Ramos (cell line): ENCODE results near the gene HHIPL2.

Experiments
- in situ Hi-C: fragments of 300-500 bp; cut with MboI; formaldehyde crosslinking; loops from one replicate; pipeline ENCODE4 v1.14.3; 2022; ENCODE audit warnings: low sequenced_read_pairs; ENCODE audit not compliant: unreplicated experiment

HHIPL2 gene

GRCh38 chr1:222547944-222548671 is at the start of gene HHIPL2:
Gene HHIPL2 (minus strand): TSS chr1:222548104. CDS start chr1:222548044, 60 bp downstream.
- in situ Hi-C loops, result no loop called here

GRCh38 chr1:222596696-222597095 is 48.8 kb upstream of the HHIPL2 start:
- in situ Hi-C loops, result no loop called here

GRCh38 chr1:222594789-222595188 is 46.9 kb upstream of the HHIPL2 start:
- in situ Hi-C loops, result no loop called here

- in situ Hi-C loops, result no loop called here
Measured at GRCh38 chr1:222592171-222592570, 44.3 kb upstream of the HHIPL2 start.

GRCh38 chr1:222589462-222590302 is 41.8 kb upstream of the HHIPL2 start, which contains the start of gene TAF1A:
Gene TAF1A (minus strand): TSS chr1:222589933.
- in situ Hi-C loops, result no loop called here

GRCh38 chr1:222588135-222588534 is 40.2 kb upstream of the HHIPL2 start:
- in situ Hi-C loops, result no loop called here

GRCh38 chr1:222586842-222587241 is 38.9 kb upstream of the HHIPL2 start:
- in situ Hi-C loops, result no loop called here

- in situ Hi-C loops, result no loop called here
Measured at GRCh38 chr1:222583079-222583478, 35.2 kb upstream of the HHIPL2 start.

- in situ Hi-C loops, result no loop called here
Measured at GRCh38 chr1:222582099-222582774, 34.3 kb upstream of the HHIPL2 start.

GRCh38 chr1:222579316-222579715 is 31.4 kb upstream of the HHIPL2 start:
- in situ Hi-C loops, result no loop called here

- in situ Hi-C loops, result no loop called here
Measured at GRCh38 chr1:222570837-222571236, 22.9 kb upstream of the HHIPL2 start.

GRCh38 chr1:222561656-222562055 is 13.8 kb upstream of the HHIPL2 start:
- in situ Hi-C loops, result no loop called here

GRCh38 chr1:222557574-222557973 is 9.7 kb upstream of the HHIPL2 start:
- in situ Hi-C loops, result no loop called here

GRCh38 chr1:222557148-222557547 is 9.2 kb upstream of the HHIPL2 start:
- in situ Hi-C loops, result no loop called here

GRCh38 chr1:222555992-222556615 is 8.2 kb upstream of the HHIPL2 start:
- in situ Hi-C loops, result no loop called here

GRCh38 chr1:222554177-222554576 is 6.3 kb upstream of the HHIPL2 start:
- in situ Hi-C loops, result no loop called here

- in situ Hi-C loops, result no loop called here
Measured at GRCh38 chr1:222552882-222553281, 5.0 kb upstream of the HHIPL2 start.

- in situ Hi-C loops, result no loop called here
Measured at GRCh38 chr1:222547260-222547614, 667 bp downstream of the HHIPL2 start.

- in situ Hi-C loops, result no loop called here
Measured at GRCh38 chr1:222546548-222547259, 1.2 kb downstream of the HHIPL2 start.

- in situ Hi-C loops, result no loop called here
Measured at GRCh38 chr1:222546091-222546490, 1.8 kb downstream of the HHIPL2 start.
